Astrocyte (in vitro differentiated cells and primary cell): ENCODE measurements around the gene DLGAP1. TPM values are rescaled to one million over a fixed set of nuclear protein-coding genes. Genes with fewer than 3 reads are reported as not detected.

Experiments used
- DNase-seq: peaks from one replicate; pipeline ENCODE4 v3.0.0-alpha.2; 2010; ENCODE audit warnings: low read depth
- FAIRE-seq: peaks from 2 replicates; lab custom pipeline; 2011; peaks lifted over from hg19 to GRCh38; lab: Jason Lieb, UNC
- H2AFZ ChIP-seq: 2 replicates; pipeline ENCODE4 v1.6.0; 2012; ENCODE audit warnings: low read depth, low read length, inconsistent platforms
- H3K27ac ChIP-seq: 2 replicates; pipeline ENCODE4 v1.5.1; 2011; ENCODE audit warnings: low read depth, low read length, inconsistent platforms
- H3K27me3 ChIP-seq: 2 replicates; pipeline ENCODE4 v1.6.0; 2011; ENCODE audit warnings: low read length, inconsistent platforms; ENCODE audit not compliant: insufficient read depth
- H3K36me3 ChIP-seq: 2 replicates; pipeline ENCODE4 v1.5.1; 2011; ENCODE audit warnings: low read length, inconsistent platforms; ENCODE audit not compliant: insufficient read depth
- H3K4me1 ChIP-seq: 2 replicates; pipeline ENCODE4 v1.5.1; 2011; ENCODE audit warnings: low read length, inconsistent platforms; ENCODE audit not compliant: insufficient read depth
- H3K4me2 ChIP-seq: 2 replicates; pipeline ENCODE4 v1.6.0; 2012; ENCODE audit warnings: low read length, inconsistent platforms
- H3K4me3 ChIP-seq: 2 replicates; pipeline ENCODE4 v1.5.1; 2011; ENCODE audit warnings: low read depth, mild to moderate bottlenecking, low read length, inconsistent platforms; ENCODE audit not compliant: insufficient read depth
- H3K79me2 ChIP-seq: 2 replicates; pipeline ENCODE4 v1.6.0; 2012; ENCODE audit warnings: mild to moderate bottlenecking, low read length, inconsistent platforms; ENCODE audit not compliant: insufficient read depth
- H3K9ac ChIP-seq: 2 replicates; pipeline ENCODE4 v1.6.0; 2012; ENCODE audit warnings: mild to moderate bottlenecking, low read length, inconsistent platforms
- H3K9me3 ChIP-seq: 2 replicates; pipeline ENCODE4 v1.5.1; 2012; ENCODE audit warnings: low read depth, mild to moderate bottlenecking, low read length, inconsistent platforms; ENCODE audit not compliant: insufficient read depth
- H4K20me1 ChIP-seq: 2 replicates; pipeline ENCODE4 v1.6.0; 2012; ENCODE audit warnings: low read length, inconsistent platforms; ENCODE audit not compliant: insufficient read depth
- H3K27ac Mint-ChIP-seq: one replicate; pipeline ENCODE4 v1.8.0; 2021; ENCODE audit warnings: mild to moderate bottlenecking, mixed read lengths; ENCODE audit not compliant: unreplicated experiment
- H3K27me3 Mint-ChIP-seq: one replicate; pipeline ENCODE4 v1.8.0; 2021; ENCODE audit warnings: low read depth, mixed read lengths; ENCODE audit not compliant: unreplicated experiment
- H3K36me3 Mint-ChIP-seq: one replicate; pipeline ENCODE4 v1.8.0; 2021; ENCODE audit warnings: low read depth, mixed read lengths; ENCODE audit not compliant: unreplicated experiment
- H3K4me1 Mint-ChIP-seq: one replicate; pipeline ENCODE4 v1.8.0; 2021; ENCODE audit warnings: low read depth, mixed read lengths; ENCODE audit not compliant: unreplicated experiment
- H3K4me3 Mint-ChIP-seq: one replicate; pipeline ENCODE4 v1.8.0; 2021; ENCODE audit warnings: mild to moderate bottlenecking, moderate library complexity, mixed read lengths; ENCODE audit not compliant: unreplicated experiment
- H3K9me3 Mint-ChIP-seq: one replicate; pipeline ENCODE4 v1.8.0; 2021; ENCODE audit warnings: mild to moderate bottlenecking, mixed read lengths; ENCODE audit not compliant: unreplicated experiment
- EZH2 ChIP-seq: IDR thresholded peaks from 2 replicates; pipeline ENCODE4 v1.6.1; 2012; ENCODE audit warnings: mild to moderate bottlenecking, low read length, inconsistent platforms; ENCODE audit not compliant: insufficient read depth
- total RNA-seq: library from RNA; stranded (reverse); gene quantifications from 2 replicates; pipeline ENCODE4 v1.2.1, GENCODE V29; 2021
- TF ChIP-seq, protein P1 (sequence below): IDR thresholded peaks from 2 replicates; pipeline ENCODE4 v1.5.1; 2011; ENCODE audit warnings: low read depth, mild to moderate bottlenecking, inconsistent platforms, low read length, moderate library complexity; ENCODE audit not compliant: insufficient read depth

DLGAP1 gene
- total RNA-seq, 1 donor from 2014 or later, result 2.3 TPM

DNA sequence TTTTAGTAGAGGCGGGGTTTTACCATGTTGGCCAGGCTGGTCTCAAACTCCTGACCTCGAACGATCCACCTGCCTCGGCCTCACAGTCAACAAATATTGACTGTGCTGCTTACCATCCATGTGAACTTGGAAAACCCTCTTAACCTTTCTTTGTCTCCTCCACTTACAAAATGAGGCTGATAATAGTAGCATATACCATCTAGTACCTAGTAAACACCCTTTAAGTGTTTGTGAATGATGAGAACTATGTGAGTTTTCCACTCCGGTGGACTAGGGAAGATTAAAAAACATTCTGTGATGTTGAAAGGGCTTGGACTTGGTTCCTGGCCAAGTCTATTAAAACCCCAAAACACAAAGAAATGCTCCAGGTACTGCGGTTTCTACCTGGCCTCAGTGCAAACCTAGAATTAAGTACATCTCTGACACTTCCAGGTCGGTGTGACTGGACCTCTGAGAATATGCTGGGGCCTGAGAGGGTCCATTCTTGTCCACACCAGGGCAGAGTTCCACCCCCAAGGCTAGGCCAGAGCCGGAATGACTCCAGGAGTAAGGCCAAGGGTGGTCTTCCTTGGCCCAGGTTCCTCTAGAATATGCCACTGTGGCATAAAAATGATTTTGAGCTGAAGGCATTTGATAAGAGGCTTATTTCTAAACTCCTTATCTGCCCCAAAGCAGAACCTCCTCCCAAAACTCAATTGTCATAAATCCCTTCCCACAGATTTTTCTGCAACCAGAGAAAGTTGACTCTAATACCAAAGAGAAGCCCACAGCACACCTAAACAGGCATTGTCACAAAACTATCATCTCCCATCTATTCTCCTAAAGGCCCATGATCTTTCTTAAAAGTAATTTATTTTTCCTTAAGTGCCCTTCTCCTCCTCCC, 787.6 kb downstream of the DLGAP1 start:
- no peak overlapping the region for H3K4me3 ChIP-seq
- peaks cover 12% of the 10 kb centered on the region for H3K4me1 ChIP-seq
- TF ChIP-seq, protein P1, sequence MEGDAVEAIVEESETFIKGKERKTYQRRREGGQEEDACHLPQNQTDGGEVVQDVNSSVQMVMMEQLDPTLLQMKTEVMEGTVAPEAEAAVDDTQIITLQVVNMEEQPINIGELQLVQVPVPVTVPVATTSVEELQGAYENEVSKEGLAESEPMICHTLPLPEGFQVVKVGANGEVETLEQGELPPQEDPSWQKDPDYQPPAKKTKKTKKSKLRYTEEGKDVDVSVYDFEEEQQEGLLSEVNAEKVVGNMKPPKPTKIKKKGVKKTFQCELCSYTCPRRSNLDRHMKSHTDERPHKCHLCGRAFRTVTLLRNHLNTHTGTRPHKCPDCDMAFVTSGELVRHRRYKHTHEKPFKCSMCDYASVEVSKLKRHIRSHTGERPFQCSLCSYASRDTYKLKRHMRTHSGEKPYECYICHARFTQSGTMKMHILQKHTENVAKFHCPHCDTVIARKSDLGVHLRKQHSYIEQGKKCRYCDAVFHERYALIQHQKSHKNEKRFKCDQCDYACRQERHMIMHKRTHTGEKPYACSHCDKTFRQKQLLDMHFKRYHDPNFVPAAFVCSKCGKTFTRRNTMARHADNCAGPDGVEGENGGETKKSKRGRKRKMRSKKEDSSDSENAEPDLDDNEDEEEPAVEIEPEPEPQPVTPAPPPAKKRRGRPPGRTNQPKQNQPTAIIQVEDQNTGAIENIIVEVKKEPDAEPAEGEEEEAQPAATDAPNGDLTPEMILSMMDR, result no peak
- TF ChIP-seq EZH2, result no peak
- no peaks in the 10 kb centered on the region for H3K36me3 Mint-ChIP-seq
- no peaks in the 10 kb centered on the region for H3K9me3 ChIP-seq
- H2AFZ ChIP-seq, result no peak overlapping the region
- no peak overlapping the region for H3K27ac ChIP-seq
- H3K36me3 ChIP-seq, result no peaks in the 10 kb centered on the region
- no peaks in the 10 kb centered on the region for H3K27me3 ChIP-seq
- H3K9me3 Mint-ChIP-seq, result peaks cover 4% of the 10 kb centered on the region
- no peak overlapping the region for H3K4me2 ChIP-seq
- no peak overlapping the region for H3K9ac ChIP-seq
- H3K4me1 Mint-ChIP-seq, result peaks cover 16% of the 10 kb centered on the region
- no peaks in the 10 kb centered on the region for H3K27me3 Mint-ChIP-seq
- FAIRE-seq (no peak), DNase-seq (no peak)
- no peak overlapping the region for H3K27ac Mint-ChIP-seq
- no peaks in the 10 kb centered on the region for H3K79me2 ChIP-seq
- no peak overlapping the region for H3K4me3 Mint-ChIP-seq
- H4K20me1 ChIP-seq, result no peaks in the 10 kb centered on the region

DNA sequence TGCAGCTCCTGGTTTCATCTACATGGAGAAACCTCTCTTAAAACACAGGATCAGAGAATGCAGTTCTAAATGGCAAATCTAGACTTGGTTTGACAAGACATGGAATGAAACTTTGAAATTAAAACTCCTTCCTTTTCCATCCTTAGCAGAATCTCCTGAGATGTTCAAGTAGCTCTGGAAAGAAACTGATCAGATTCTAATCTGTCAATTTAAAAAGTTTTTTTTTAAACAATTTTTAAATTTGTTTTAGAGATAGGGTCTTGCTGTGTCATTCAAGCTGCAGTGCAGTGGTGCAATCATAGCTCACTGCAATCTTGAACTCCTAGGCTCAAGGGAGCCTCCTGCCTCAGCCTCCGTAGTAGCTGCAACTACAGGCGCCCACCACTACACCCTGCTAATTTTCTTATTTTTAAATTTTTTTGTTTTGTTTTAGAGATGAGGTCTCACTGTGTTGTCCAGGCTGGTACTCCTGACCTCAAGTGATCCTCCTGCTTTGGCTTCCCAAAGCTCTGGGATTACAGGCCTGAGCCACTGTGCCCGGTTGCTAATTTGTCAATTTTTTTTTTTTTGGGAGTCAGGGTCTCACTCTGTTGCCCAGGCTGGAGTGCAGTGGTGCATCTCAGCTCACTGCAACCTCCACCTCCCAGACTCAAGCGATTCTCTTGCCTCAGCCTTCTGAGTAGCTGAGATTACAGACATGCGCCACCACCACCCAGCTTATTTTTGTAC, 788.4 kb downstream of the DLGAP1 start:
- Histone ChIP-seq H3K27ac (no peak overlapping the region), H3K4me3 (no peak overlapping the region), H3K9ac (no peak overlapping the region), H3K79me2 (no peaks in the 10 kb centered on the region), H3K4me1 (peaks cover 12% of the 10 kb centered on the region), H4K20me1 (no peaks in the 10 kb centered on the region), H2AFZ (no peak overlapping the region), H3K9me3 (no peaks in the 10 kb centered on the region), H3K36me3 (no peaks in the 10 kb centered on the region), H3K27me3 (no peaks in the 10 kb centered on the region), H3K4me2 (peak overlapping the region; percentile 70)
- Mint-ChIP-seq H3K9me3 (peaks cover 9% of the 10 kb centered on the region), H3K4me1 (peaks cover 16% of the 10 kb centered on the region), H3K4me3 (no peak overlapping the region), H3K27me3 (no peaks in the 10 kb centered on the region), H3K36me3 (no peaks in the 10 kb centered on the region), H3K27ac (peak overlapping the region; percentile 98)
- no peak for FAIRE-seq
- no peak for TF ChIP-seq EZH2
- TF ChIP-seq, protein P1, result no peak
- DNase-seq, result no peak
